Retinal pigment epithelial cell (primary cell): Measurements from ENCODE around the gene TTC28.
A peak's percentile ranks its signal among the peaks of the same experiment; 100 is the strongest.

Experiments
- DNase-seq: peaks from one replicate; pipeline ENCODE4 v3.0.0-alpha.2; 2010; ENCODE audit warnings: low read depth
- H3K4me3 ChIP-seq: 2 replicates; pipeline ENCODE4 v1.5.1; 2011; ENCODE audit warnings: mild to moderate bottlenecking, low read length, control low read depth, moderate library complexity
- CTCF ChIP-seq: conservative IDR thresholded peaks from 2 replicates; pipeline ENCODE4 v1.5.1; 2011; ENCODE audit warnings: low read depth, low read length, control low read depth, inconsistent platforms

TTC28 gene

GRCh38 chr22:28441720-28442263 is 237.8 kb downstream of the TTC28 start:
- H3K4me3 ChIP-seq, result peak overlapping the region; percentile 60
- no peak for DNase-seq
- no peak for TF ChIP-seq CTCF

GRCh38 chr22:28440592-28441390 is 238.8 kb downstream of the TTC28 start:
- peak; percentile 96 for DNase-seq
- no peak for TF ChIP-seq CTCF
- H3K4me3 ChIP-seq, result no peak overlapping the region

- peak; percentile 80 for DNase-seq
- no peak overlapping the region for H3K4me3 ChIP-seq
- no peak for TF ChIP-seq CTCF
Observed at GRCh38 chr22:28438183-28438768, 241.4 kb downstream of the TTC28 start.

- no peak for TF ChIP-seq CTCF
- DNase-seq, result no peak
Observed at GRCh38 chr22:28435982-28436381, 243.7 kb downstream of the TTC28 start.

GRCh38 chr22:28435140-28435768 is 244.4 kb downstream of the TTC28 start:
- no peak for TF ChIP-seq CTCF
- DNase-seq, result no peak
- H3K4me3 ChIP-seq, result no peak overlapping the region

More at GRCh38 chr22:28435982-28436381, 243.7 kb downstream of the TTC28 start:
- H3K4me3 ChIP-seq, result no peak overlapping the region

GRCh38 chr22:28430466-28431025 is 249.1 kb downstream of the TTC28 start:
- H3K4me3 ChIP-seq, result no peak overlapping the region
- DNase-seq, result no peak
- no peak for TF ChIP-seq CTCF
